Measurements from ENCODE around the gene SRGAP3.
A peak's percentile ranks its signal among the peaks of the same experiment; 100 is the strongest.
"Not testable (repeated sequence)": the region's sequence is repeated elsewhere in the genome, so short reads cannot be mapped to it uniquely, and the experiment has no call there.

Gene SRGAP3

GRCh38 chr3:9109568-9109914, 139.9 kb downstream of the SRGAP3 start:
- DNase-seq: no peak

DNA sequence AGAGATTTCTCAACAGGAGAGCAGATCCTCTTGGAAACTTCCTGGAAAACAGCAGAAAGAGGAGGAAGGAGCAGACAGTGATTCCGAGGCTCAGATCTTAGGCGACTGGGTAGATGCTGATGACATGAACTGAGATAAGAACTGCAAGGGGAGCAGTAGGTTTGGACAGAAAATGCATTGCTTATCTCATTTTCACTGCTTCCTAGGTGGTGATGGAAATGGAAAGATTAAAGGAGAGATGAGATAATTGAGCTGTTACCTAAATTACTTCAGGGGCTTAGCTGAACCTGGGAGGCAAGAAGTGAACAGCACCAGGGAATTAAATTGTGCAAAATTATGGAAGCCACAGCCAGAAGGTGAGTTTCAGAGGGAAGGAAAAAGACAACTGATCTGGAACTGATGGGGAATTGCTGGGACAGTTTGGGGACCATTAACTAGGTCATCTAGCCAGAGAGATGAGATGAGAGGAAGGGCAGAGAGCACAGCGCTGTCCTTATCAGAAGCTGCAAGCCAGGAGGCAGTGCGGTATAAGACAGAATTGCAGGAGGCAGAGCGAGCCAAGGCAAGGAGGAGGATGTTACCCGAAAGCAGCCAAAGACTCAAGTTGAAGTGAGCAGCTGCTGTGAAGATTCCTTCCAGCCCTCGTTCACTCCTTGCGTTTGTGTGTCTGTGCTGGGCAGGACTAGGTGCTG, 140.4 kb downstream of the SRGAP3 start:
- no peak for DNase-seq

- DNase-seq: no peak
These were observed 141.7 kb downstream of the SRGAP3 start for GRCh38 chr3:9107738-9108137.

GRCh38 chr3:9105421-9105820, 144.0 kb downstream of the SRGAP3 start:
- DNase-seq: no peak

GRCh38 chr3:9104121-9104520, 145.3 kb downstream of the SRGAP3 start:
- no peak for DNase-seq

GRCh38 chr3:9102240-9102981, 147.0 kb downstream of the SRGAP3 start:
- DNase-seq: peak; percentile 86

DNA sequence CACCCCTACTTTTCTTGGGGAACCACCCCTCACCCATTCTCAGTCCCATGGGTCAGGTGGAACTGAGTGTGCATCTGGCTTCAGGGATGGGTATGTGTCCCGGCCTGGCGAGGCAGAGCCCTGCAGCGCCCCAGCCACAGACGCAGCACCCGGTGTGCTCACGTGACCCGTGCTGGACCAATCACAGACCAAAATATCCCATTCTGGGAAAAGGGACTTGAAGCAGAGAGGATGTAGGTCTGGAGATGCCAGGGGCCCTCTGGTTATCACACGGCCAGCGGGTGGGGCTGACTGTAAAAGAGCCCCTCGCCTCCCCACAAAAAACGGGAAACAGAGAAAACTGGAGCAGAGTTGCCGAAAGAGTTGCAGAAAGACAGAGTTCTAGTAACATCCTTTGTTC, 148.2 kb downstream of the SRGAP3 start:
- no peak for DNase-seq

DNA sequence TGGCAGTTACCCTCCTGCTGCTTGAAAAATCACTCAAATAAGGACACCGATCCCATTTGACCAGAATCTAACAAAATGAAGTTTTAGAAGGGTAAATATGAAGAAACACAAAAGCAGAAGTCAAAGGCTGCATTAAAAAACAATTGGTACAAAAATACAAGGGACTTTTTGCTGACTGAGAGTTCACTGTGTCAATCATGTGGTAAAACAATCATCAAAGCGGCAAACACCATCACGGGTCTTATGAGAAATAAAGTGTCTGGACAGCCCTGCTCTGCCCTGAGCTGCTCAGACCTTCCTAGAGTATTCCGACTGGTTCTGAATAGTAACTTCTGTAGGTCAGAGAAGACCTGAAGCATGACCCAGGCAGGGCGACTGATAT, 148.9 kb downstream of the SRGAP3 start:
- no peak for DNase-seq

- DNase-seq: no peak
These were observed 149.5 kb downstream of the SRGAP3 start for GRCh38 chr3:9099702-9100512.

GRCh38 chr3:9098716-9099675, 150.4 kb downstream of the SRGAP3 start:
- DNase-seq: peak; percentile 64

DNA sequence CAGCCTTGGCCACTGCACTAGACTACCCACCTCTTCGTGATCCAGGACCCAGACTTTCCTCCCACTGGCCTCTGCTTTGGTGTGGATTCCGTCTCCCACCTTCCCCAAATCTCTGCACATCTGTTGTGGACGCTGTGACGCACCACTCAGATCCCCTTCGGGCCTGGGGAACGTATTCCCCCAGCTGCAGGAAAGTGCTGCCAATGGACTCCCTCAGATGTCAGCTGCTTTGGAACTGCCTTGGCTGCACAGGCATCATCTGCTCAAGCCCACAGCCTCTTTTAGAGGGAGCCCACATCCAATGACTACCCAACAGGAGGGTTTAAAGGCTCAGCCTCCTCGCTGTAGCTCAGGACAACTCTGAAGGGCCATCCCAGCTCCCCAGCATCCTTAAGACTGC, 152.0 kb downstream of the SRGAP3 start:
- no peak for DNase-seq

- DNase-seq: no peak
These were observed 157.8 kb downstream of the SRGAP3 start for GRCh38 chr3:9091486-9092235.

DNA sequence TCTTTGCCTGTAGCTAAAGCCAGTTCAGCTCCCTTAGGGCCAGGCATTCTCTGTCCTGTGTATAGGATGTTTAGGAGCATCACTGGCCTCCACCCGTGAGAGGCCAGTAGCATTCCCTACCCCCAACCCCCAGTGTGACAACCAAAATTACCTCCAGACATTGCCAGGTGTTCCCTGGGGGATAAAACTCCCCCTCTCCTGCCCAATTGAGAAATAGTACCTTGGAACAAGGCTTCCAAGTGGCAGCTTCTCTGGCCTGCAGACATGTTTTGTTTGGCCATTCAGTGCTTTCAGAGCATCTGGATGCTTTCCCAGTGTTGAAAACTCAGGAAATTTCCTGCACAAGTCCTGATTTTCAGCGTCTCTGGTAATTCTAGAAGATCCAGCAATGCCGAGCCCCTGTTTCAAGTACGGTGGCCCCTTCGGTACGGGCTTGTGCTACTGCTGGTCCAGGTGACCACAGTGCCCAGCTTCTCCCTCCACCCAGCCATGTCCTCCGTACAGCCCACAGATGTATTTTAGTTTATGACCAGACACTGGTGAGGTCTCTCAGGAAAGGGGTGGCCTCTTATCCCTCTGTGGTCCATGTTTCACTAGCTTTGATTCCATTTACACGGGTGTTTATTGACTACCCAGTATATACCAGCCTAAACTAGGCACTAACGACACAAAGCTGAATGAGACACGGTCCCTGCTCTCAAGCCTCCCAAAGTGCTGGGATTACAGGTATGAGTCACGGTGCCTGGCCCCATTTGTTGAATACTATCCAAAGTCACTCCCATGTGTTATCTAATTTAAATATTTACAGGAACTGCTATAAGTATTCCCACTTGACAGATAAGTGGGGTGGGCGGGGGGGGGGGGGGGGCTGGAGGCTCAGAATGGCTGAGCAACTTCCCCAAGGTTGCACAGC, 160.7 kb downstream of the SRGAP3 start:
- DNase-seq: no peak

GRCh38 chr3:9087831-9088413, 161.5 kb downstream of the SRGAP3 start:
- DNase-seq: no peak

GRCh38 chr3:9085428-9085827, 164.0 kb downstream of the SRGAP3 start:
- DNase-seq: not testable (repeated sequence)

- no peak for DNase-seq
These were observed 168.1 kb downstream of the SRGAP3 start for GRCh38 chr3:9081184-9081818.

- no peak for DNase-seq
These were observed 169.3 kb downstream of the SRGAP3 start for GRCh38 chr3:9080163-9080562.

DNA sequence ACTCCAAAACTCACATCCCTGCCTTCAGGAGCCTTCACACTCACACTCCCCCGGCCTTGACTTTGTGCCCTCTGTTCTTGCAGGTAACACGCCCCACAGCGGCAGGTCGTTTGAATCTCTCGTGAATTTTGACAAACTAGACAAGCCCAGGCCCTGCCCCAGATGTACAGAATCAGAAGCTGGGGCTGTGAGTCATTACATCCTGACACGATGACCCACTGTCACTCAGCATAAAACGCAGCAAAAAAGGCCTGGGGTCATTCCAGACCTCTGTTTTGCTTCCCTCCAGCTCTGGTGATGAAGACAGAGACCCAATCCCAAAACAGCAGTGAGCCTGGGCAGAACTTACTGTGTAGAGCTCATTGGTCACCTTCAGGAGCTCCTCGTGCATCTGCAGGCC, 169.8 kb downstream of the SRGAP3 start:
- DNase-seq: no peak

GRCh38 chr3:9078561-9079240, 170.7 kb downstream of the SRGAP3 start:
- no peak for DNase-seq

Measured in NCI-H2227 treated with DMSO at 0.1 percent for 48 hours (cell line).